Esophagus squamous epithelium (tissue), 5 donors: ENCODE data around the gene THSD7B. TPM values are rescaled to one million over a fixed set of nuclear protein-coding genes. Genes with fewer than 3 reads are reported as not detected.

Source experiments
- DNase-seq: peaks from one replicate; lab custom pipeline; 2025; lab: John Stamatoyannopoulos, UW
- H3K27ac ChIP-seq, 4 donors: fragments of 200-600 bp; sonication (generic); one replicate each; pipeline ENCODE4 v1.5.1; 2016 to 2019; ENCODE audit warnings: mild to moderate bottlenecking in 1 of 4
- H3K27me3 ChIP-seq, 4 donors: fragments of 200-600 bp; sonication (generic); 1 replicate in 3 of 4; 2 replicates in 1 of 4; pipeline versions ENCODE4 v1.5.1 to v1.6.0; 2017 to 2021; ENCODE audit warnings: antibody characterized with exemption in 1 of 4
- H3K36me3 ChIP-seq, 3 donors: fragments of 200-600 bp; sonication (generic); one replicate each; pipeline ENCODE4 v1.5.1; 2016 to 2019
- H3K4me1 ChIP-seq, 3 donors: fragments of 200-600 bp; sonication (generic); one replicate each; pipeline ENCODE4 v1.5.1; 2017 to 2019
- H3K4me3 ChIP-seq, 4 donors: fragments of 200-600 bp; sonication (generic); 1 replicate in 3 of 4; 2 replicates in 1 of 4; pipeline ENCODE4 v1.5.1; 2016 to 2019; ENCODE audit warnings: mild to moderate bottlenecking in 2 of 4, moderate library complexity in 1 of 4
- H3K9me3 ChIP-seq, 3 donors: fragments of 200-600 bp; sonication (generic); one replicate each; pipeline ENCODE4 v1.5.1; 2016 to 2019
- POLR2A ChIP-seq, 4 donors: fragments of 450-650 bp; IDR thresholded peaks; one replicate each; pipeline ENCODE4 v1.6.1; 2017; ENCODE audit warnings: antibody characterized with exemption in 4 of 4, mild to moderate bottlenecking in 4 of 4, moderate library complexity in 3 of 4
- WGBS, 2 donors: methylation state at CpG; one replicate each; pipeline ENCODE4 v1.1.5; 2018; 5-methylcytosine and 5-hydroxymethylcytosine counted together
- intact Hi-C: fragments of 100-400 bp; cut with DNase I; formaldehyde crosslinking; loops from one replicate; pipeline ENCODE4 v1.15.0; 2022
- total RNA-seq, 4 donors: library from RNA; depleted of rRNA; stranded (reverse); fragments of >200 nt; gene quantifications; one replicate each; pipeline ENCODE4 v1.1.0, GENCODE V29; 2016
- TF ChIP-seq, protein P1 (sequence below), 6 experiments: fragments of 450-650 bp in 4 of 6; fragments of 200-600 bp in 2 of 6; sonication (generic) in 2 of 6; IDR thresholded peaks; one replicate each; pipeline ENCODE4 v1.5.1; 2016 to 2019; ENCODE audit warnings: antibody characterized with exemption in 6 of 6, mild to moderate bottlenecking in 4 of 6, moderate library complexity in 4 of 6
- donor health status: DM: yes; HTN: yes; CAD: no.

THSD7B gene
- total RNA-seq, 4 donors from 2014 or later = 0.31 to 0.97 (median 0.72) TPM

- Histone ChIP-seq H3K4me3 (no peak overlapping the region), H3K36me3 (no peaks in the 10 kb centered on the region), H3K27me3 (no peaks in the 10 kb centered on the region), H3K27ac (no peak overlapping the region), H3K9me3 (no peaks in the 10 kb centered on the region), H3K4me1 (no peaks in the 10 kb centered on the region)
- no peak for DNase-seq
- no peak for TF ChIP-seq POLR2A (IDR thresholded peaks at IDR 0.05)
- intact Hi-C loops = no loop called here
- 93 to 95% methylated on average over 1 of the region's 1 CpG for WGBS, 2 donors
Measured at GRCh38 chr2:137036619-137037018, 271.3 kb downstream of the THSD7B start.

- WGBS, 2 donors = 48 to 74% methylated on average over 2 of the region's 2 CpGs
- TF ChIP-seq, protein P1, sequence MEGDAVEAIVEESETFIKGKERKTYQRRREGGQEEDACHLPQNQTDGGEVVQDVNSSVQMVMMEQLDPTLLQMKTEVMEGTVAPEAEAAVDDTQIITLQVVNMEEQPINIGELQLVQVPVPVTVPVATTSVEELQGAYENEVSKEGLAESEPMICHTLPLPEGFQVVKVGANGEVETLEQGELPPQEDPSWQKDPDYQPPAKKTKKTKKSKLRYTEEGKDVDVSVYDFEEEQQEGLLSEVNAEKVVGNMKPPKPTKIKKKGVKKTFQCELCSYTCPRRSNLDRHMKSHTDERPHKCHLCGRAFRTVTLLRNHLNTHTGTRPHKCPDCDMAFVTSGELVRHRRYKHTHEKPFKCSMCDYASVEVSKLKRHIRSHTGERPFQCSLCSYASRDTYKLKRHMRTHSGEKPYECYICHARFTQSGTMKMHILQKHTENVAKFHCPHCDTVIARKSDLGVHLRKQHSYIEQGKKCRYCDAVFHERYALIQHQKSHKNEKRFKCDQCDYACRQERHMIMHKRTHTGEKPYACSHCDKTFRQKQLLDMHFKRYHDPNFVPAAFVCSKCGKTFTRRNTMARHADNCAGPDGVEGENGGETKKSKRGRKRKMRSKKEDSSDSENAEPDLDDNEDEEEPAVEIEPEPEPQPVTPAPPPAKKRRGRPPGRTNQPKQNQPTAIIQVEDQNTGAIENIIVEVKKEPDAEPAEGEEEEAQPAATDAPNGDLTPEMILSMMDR (IDR thresholded peaks at IDR 0.05) = no peak
- TF ChIP-seq POLR2A (IDR thresholded peaks at IDR 0.05) = no peak
- H3K9me3 ChIP-seq = no peaks in the 10 kb centered on the region
- DNase-seq = no peak
- no peaks in the 10 kb centered on the region for H3K4me1 ChIP-seq
- no peak overlapping the region for H3K4me3 ChIP-seq
- H3K27ac ChIP-seq = no peak overlapping the region
- H3K27me3 ChIP-seq = no peaks in the 10 kb centered on the region
- no peaks in the 10 kb centered on the region for H3K36me3 ChIP-seq
- intact Hi-C loops = no loop called here
Measured at GRCh38 chr2:137039482-137040152, 274.3 kb downstream of the THSD7B start.

DNA sequence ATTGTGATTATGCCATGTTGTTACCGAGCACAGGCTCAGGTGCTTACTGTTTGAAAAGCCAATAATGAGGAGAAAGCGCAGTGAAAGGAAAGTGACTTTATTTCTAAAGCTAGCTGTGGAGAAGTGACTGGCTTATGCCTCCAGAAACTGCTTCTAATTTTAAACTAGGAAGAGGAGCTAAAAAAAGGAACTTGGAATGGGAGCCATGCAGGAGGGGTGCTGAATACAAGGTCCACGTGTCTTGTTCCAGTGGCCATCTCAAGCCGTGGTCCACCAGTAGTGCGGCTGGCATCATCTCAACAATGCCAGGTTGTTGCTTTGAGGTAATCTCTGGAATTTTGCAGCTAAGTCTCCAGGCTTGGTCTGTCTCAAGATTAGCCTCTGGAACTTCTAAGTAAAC is 282.0 kb downstream of the THSD7B start:
- WGBS, 2 donors = 77 to 78% methylated on average over 5 of the region's 5 CpGs
- TF ChIP-seq, protein P1 (IDR thresholded peaks at IDR 0.05) = no peak
- no peak for TF ChIP-seq POLR2A (IDR thresholded peaks at IDR 0.05)
- no peaks in the 10 kb centered on the region for H3K27me3 ChIP-seq
- H3K9me3 ChIP-seq = no peaks in the 10 kb centered on the region
- H3K36me3 ChIP-seq = no peaks in the 10 kb centered on the region
- H3K4me3 ChIP-seq = no peak overlapping the region
- H3K27ac ChIP-seq = no peak overlapping the region
- H3K4me1 ChIP-seq = no peaks in the 10 kb centered on the region
- no peak for DNase-seq
- intact Hi-C loops = no loop called here

DNA sequence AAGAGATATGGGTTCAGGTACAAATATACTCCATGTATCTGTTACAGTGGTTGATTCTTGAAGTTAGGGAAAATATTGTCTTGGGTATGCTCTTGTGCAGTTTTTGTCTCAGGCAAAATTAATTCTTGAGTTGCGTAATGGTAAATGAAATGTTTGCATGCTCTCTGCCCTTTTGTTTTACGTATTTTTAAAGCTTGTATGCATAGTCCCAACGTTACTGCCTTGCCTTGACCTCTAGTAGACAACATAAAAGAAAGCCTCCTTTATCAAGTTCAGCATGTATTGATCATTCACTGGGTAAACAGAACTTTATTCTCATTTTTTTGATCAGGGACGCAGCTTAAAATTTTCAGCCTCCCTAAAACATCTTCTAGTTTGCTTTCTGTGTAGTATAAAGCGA is 283.1 kb downstream of the THSD7B start:
- TF ChIP-seq, protein P1 (IDR thresholded peaks at IDR 0.05) = no peak
- TF ChIP-seq POLR2A (IDR thresholded peaks at IDR 0.05) = no peak
- Histone ChIP-seq H3K4me3 (no peak overlapping the region), H3K27me3 (no peaks in the 10 kb centered on the region), H3K36me3 (no peaks in the 10 kb centered on the region), H3K27ac (no peak overlapping the region), H3K4me1 (no peaks in the 10 kb centered on the region), H3K9me3 (no peaks in the 10 kb centered on the region)
- no peak for DNase-seq
- intact Hi-C loops = no loop called here
- WGBS, 2 donors = 73 to 75% methylated on average over 5 of the region's 5 CpGs

GRCh38 chr2:137049518-137049917 is 284.2 kb downstream of the THSD7B start:
- Histone ChIP-seq H3K4me3 (no peak overlapping the region), H3K27me3 (no peaks in the 10 kb centered on the region), H3K36me3 (no peaks in the 10 kb centered on the region), H3K27ac (no peak overlapping the region), H3K4me1 (no peaks in the 10 kb centered on the region), H3K9me3 (no peaks in the 10 kb centered on the region)
- no peak for TF ChIP-seq POLR2A (IDR thresholded peaks at IDR 0.05)
- TF ChIP-seq, protein P1 (IDR thresholded peaks at IDR 0.05) = no peak
- intact Hi-C loops = no loop called here
- DNase-seq = no peak
